ENCODE data around the gene TBC1D8B.

TBC1D8B gene

GRCh38 chrX:106894978-106895452, 92.5 kb downstream of the TBC1D8B start:
- Histone ChIP-seq H3F3A (ENCODE audit: control insufficient read depth, insufficient read depth) (no peaks in the 10 kb centered on the region), H3K4me1 (ENCODE audit: control insufficient read depth, low read length) (no peaks in the 10 kb centered on the region), H3K4me2 (ENCODE audit: low read length) (no peak overlapping the region), H3K27ac (ENCODE audit: low read depth, low read length) (no peak overlapping the region), H3K9me2 (replicated peaks; ENCODE audit: control insufficient read depth, low read length) (no peaks in the 10 kb centered on the region), H3K36me3 (ENCODE audit: control insufficient read depth, low read length) (no peaks in the 10 kb centered on the region), H3K27me3 (ENCODE audit: control insufficient read depth, low read length) (no peaks in the 10 kb centered on the region), H4K20me1 (ENCODE audit: control insufficient read depth, insufficient read depth, low read depth, low read length) (no peaks in the 10 kb centered on the region), H3K79me2 (ENCODE audit: control insufficient read depth, low read length) (no peaks in the 10 kb centered on the region), H3K9me3 (ENCODE audit: control insufficient read depth, insufficient read depth, low read length) (no peaks in the 10 kb centered on the region), H3K4me3 (ENCODE audit: low read length) (no peak overlapping the region)
- no peak for TF ChIP-seq CTCF (IDR thresholded peaks at IDR 0.05; ENCODE audit: low read depth, low read length, poor library complexity, severe bottlenecking)
- no peak for TF ChIP-seq EZH2phosphoT487 (IDR thresholded peaks at IDR 0.05; ENCODE audit: borderline replicate concordance, low read length)

GRCh38 chrX:106897259-106897658, 94.8 kb downstream of the TBC1D8B start:
- Histone ChIP-seq H3K4me2 (ENCODE audit: low read length) (no peak overlapping the region), H3K9me3 (ENCODE audit: control insufficient read depth, insufficient read depth, low read length) (no peaks in the 10 kb centered on the region), H3K4me3 (ENCODE audit: low read length) (no peak overlapping the region), H3K36me3 (ENCODE audit: control insufficient read depth, low read length) (no peaks in the 10 kb centered on the region), H3K4me1 (ENCODE audit: control insufficient read depth, low read length) (no peaks in the 10 kb centered on the region), H3K79me2 (ENCODE audit: control insufficient read depth, low read length) (no peaks in the 10 kb centered on the region), H3F3A (ENCODE audit: control insufficient read depth, insufficient read depth) (no peaks in the 10 kb centered on the region), H3K27ac (ENCODE audit: low read depth, low read length) (no peak overlapping the region), H3K9me2 (replicated peaks; ENCODE audit: control insufficient read depth, low read length) (no peaks in the 10 kb centered on the region), H3K27me3 (ENCODE audit: control insufficient read depth, low read length) (no peaks in the 10 kb centered on the region), H4K20me1 (ENCODE audit: control insufficient read depth, insufficient read depth, low read depth, low read length) (no peaks in the 10 kb centered on the region)
- TF ChIP-seq EZH2phosphoT487 (IDR thresholded peaks at IDR 0.05; ENCODE audit: borderline replicate concordance, low read length) (no peak), CTCF (IDR thresholded peaks at IDR 0.05; ENCODE audit: low read depth, low read length, poor library complexity, severe bottlenecking) (no peak)

GRCh38 chrX:106898462-106898861, 96.0 kb downstream of the TBC1D8B start:
- TF ChIP-seq CTCF (IDR thresholded peaks at IDR 0.05; ENCODE audit: low read depth, low read length, poor library complexity, severe bottlenecking): peak; percentile 48
- no peak for TF ChIP-seq EZH2phosphoT487 (IDR thresholded peaks at IDR 0.05; ENCODE audit: borderline replicate concordance, low read length)
- Histone ChIP-seq H3K36me3 (ENCODE audit: control insufficient read depth, low read length) (no peaks in the 10 kb centered on the region), H3K4me3 (ENCODE audit: low read length) (no peak overlapping the region)

More at GRCh38 chrX:106898462-106898861, 96.0 kb downstream of the TBC1D8B start:
- no peaks in the 10 kb centered on the region for H3K4me1 ChIP-seq (ENCODE audit: control insufficient read depth, low read length)
- no peaks in the 10 kb centered on the region for H3K9me2 ChIP-seq (replicated peaks; ENCODE audit: control insufficient read depth, low read length)
- no peak overlapping the region for H3K4me2 ChIP-seq (ENCODE audit: low read length)
- H3K27me3 ChIP-seq (ENCODE audit: control insufficient read depth, low read length): no peaks in the 10 kb centered on the region
- H3K79me2 ChIP-seq (ENCODE audit: control insufficient read depth, low read length): no peaks in the 10 kb centered on the region
- no peaks in the 10 kb centered on the region for H3F3A ChIP-seq (ENCODE audit: control insufficient read depth, insufficient read depth)
- H3K9me3 ChIP-seq (ENCODE audit: control insufficient read depth, insufficient read depth, low read length): no peaks in the 10 kb centered on the region
- H4K20me1 ChIP-seq (ENCODE audit: control insufficient read depth, insufficient read depth, low read depth, low read length): no peaks in the 10 kb centered on the region
- no peak overlapping the region for H3K27ac ChIP-seq (ENCODE audit: low read depth, low read length)
